HCT116 (cell line): ENCODE measurements around the gene DNASE1L3. TPM values are rescaled to one million over a fixed set of nuclear protein-coding genes. Genes with fewer than 3 reads are reported as not detected.

Source experiments
- ATAC-seq: fragments of 200-7000 bp; cut with Tn5 transposase; 2 replicates; pipeline ENCODE4 v1.9.1; 2020; ENCODE audit warnings: mild to moderate bottlenecking, moderate library complexity
- BruUV-seq: library from RNA; stranded (reverse); fragments of 400-500 nt; replicated peaks from 2 replicates; lab custom pipeline; 2021; lab: Mats Ljungman, UMichigan
- CTCF ChIA-PET: fragments of 300-600 bp; sonication (Branson Sonifier 250); formaldehyde crosslinking; loops from one replicate; lab custom pipeline; 2021; ENCODE audit warnings: antibody characterized with exemption; lab: Charles Lee
- POLR2A ChIA-PET: fragments of 300-600, 350-600 bp; sonication (Branson Sonifier 250); formaldehyde crosslinking; loops from one replicate; lab custom pipeline; 2021; ENCODE audit warnings: antibody characterized with exemption; lab: Charles Lee
- RAD21 ChIA-PET, 2 experiments: fragments of 300-600 bp; sonication (Branson Sonifier 250); formaldehyde crosslinking; loops; one replicate each; lab custom pipeline; 2023; ENCODE audit warnings: low total read pairs in 2 of 2; ENCODE audit not compliant: uncharacterized antibody in 2 of 2, unreplicated experiment in 2 of 2, low non-redundant PET in 1 of 2; lab: Charles Lee
- DNase-seq: peaks from one replicate; pipeline ENCODE4 v3.0.0-alpha.2; 2010; ENCODE audit warnings: low read depth, low spot score
- H2AFZ ChIP-seq: fragments of 200-600 bp; shearing (Covaris generic), sonication (generic); 2 replicates; pipeline ENCODE4 v1.6.1; 2017; ENCODE audit warnings: low read depth, mixed run types, mixed read lengths, antibody characterized with exemption, low read length; ENCODE audit not compliant: poor library complexity, severe bottlenecking
- H3K27ac ChIP-seq: 2 replicates; pipeline ENCODE4 v1.5.1; 2012; ENCODE audit warnings: low read depth, low read length
- H3K27me3 ChIP-seq: fragments of 200-600 bp; sonication (generic); 2 replicates; pipeline ENCODE4 v1.6.1; 2016; ENCODE audit warnings: mixed run types, low read length, mixed read lengths; ENCODE audit not compliant: insufficient read depth
- H3K36me3 ChIP-seq, 2 experiments: fragments of 200-500 bp in 1 of 2; fragments of 200-600 bp in 1 of 2; sonication (Bioruptor generic) in 1 of 2; sonication (generic) in 1 of 2; 2 replicates each; pipeline versions ENCODE4 v1.5.1 to v1.6.1; 2014 to 2016; ENCODE audit warnings: low read length in 2 of 2, inconsistent platforms in 1 of 2, mixed read lengths in 1 of 2, mixed run types in 1 of 2; ENCODE audit not compliant: insufficient read depth in 2 of 2, control insufficient read depth in 1 of 2
- H3K4me1 ChIP-seq, 2 experiments: fragments of 200-600 bp in 1 of 2; sonication (generic) in 1 of 2; 2 replicates each; pipeline versions ENCODE4 v1.5.1 to v1.6.1; 2012 to 2017; ENCODE audit warnings: low read length in 2 of 2, inconsistent platforms in 1 of 2, mild to moderate bottlenecking in 1 of 2, mixed read lengths in 1 of 2, mixed run types in 1 of 2, moderate library complexity in 1 of 2; ENCODE audit not compliant: insufficient read depth in 2 of 2, control insufficient read depth in 1 of 2
- H3K4me2 ChIP-seq: fragments of 200-600 bp; sonication (generic); 2 replicates; pipeline ENCODE4 v1.6.1; 2017; ENCODE audit warnings: mixed run types, low read length, mixed read lengths
- H3K4me3 ChIP-seq, 2 experiments: fragments of 200-600 bp in 1 of 2; sonication (generic) in 1 of 2; replicated peaks in 1 of 2; 2 replicates each; pipeline ENCODE4 v1.5.1; 2011 to 2016; ENCODE audit warnings: low read length in 2 of 2, control low read depth in 1 of 2, low read depth in 1 of 2, mild to moderate bottlenecking in 1 of 2, mixed read lengths in 1 of 2, mixed run types in 1 of 2
- H3K79me2 ChIP-seq: fragments of 200-600 bp; sonication (generic); 2 replicates; pipeline ENCODE4 v1.6.1; 2017; ENCODE audit warnings: mild to moderate bottlenecking, mixed run types, low read length, moderate library complexity, mixed read lengths; ENCODE audit not compliant: insufficient read depth
- H3K9ac ChIP-seq: fragments of 200-600 bp; sonication (generic); 2 replicates; pipeline ENCODE4 v1.6.1; 2016; ENCODE audit warnings: low read length, mixed read lengths
- H3K9me2 ChIP-seq: fragments of 200-600 bp; sonication (generic), shearing (Covaris generic); 2 replicates; pipeline ENCODE4 v1.6.1; 2017; ENCODE audit warnings: mixed run types, mild to moderate bottlenecking, moderate library complexity; ENCODE audit not compliant: insufficient read depth
- H3K9me3 ChIP-seq, 2 experiments: fragments of 200-500 bp in 1 of 2; fragments of 200-600 bp in 1 of 2; sonication (Bioruptor generic) in 1 of 2; sonication (generic) in 1 of 2; 2 replicates each; pipeline ENCODE4 v1.6.1; 2014 to 2017; ENCODE audit warnings: low read length in 2 of 2, mixed read lengths in 2 of 2, inconsistent platforms in 1 of 2, low read depth in 1 of 2, mild to moderate bottlenecking in 1 of 2, mixed run types in 1 of 2, moderate library complexity in 1 of 2; ENCODE audit not compliant: control insufficient read depth in 1 of 2, insufficient read depth in 1 of 2
- H4K20me1 ChIP-seq: fragments of 200-600 bp; sonication (generic), shearing (Covaris generic); 2 replicates; pipeline ENCODE4 v1.6.1; 2017; ENCODE audit warnings: mixed run types, mild to moderate bottlenecking, moderate library complexity; ENCODE audit not compliant: insufficient read depth
- CBX3 ChIP-seq: IDR thresholded peaks from 2 replicates; pipeline ENCODE4 v1.6.1; 2012; ENCODE audit warnings: low read depth
- CEBPB ChIP-seq: IDR thresholded peaks from 2 replicates; pipeline ENCODE4 v1.6.1; 2012; ENCODE audit warnings: low read depth
- EGR1 ChIP-seq: IDR thresholded peaks from 2 replicates; pipeline ENCODE4 v1.6.1; 2012; ENCODE audit warnings: low read depth
- ELF1 ChIP-seq: IDR thresholded peaks from 2 replicates; pipeline ENCODE4 v1.6.1; 2012; ENCODE audit warnings: low read depth, borderline replicate concordance
- EZH2phosphoT487 ChIP-seq: fragments of 200-600 bp; IDR thresholded peaks from 2 replicates; pipeline ENCODE4 v1.6.1; 2018; ENCODE audit warnings: antibody characterized with exemption, borderline replicate concordance
- FOSL1 ChIP-seq: IDR thresholded peaks from 2 replicates; pipeline ENCODE4 v1.6.1; 2012; ENCODE audit warnings: low read depth
- JUND ChIP-seq: IDR thresholded peaks from 2 replicates; pipeline ENCODE4 v1.6.1; 2012
- RAD21 ChIP-seq: IDR thresholded peaks from 2 replicates; pipeline ENCODE4 v1.6.1; 2012; ENCODE audit warnings: low read depth, mild to moderate bottlenecking
- SP1 ChIP-seq: IDR thresholded peaks from 2 replicates; pipeline ENCODE4 v1.6.1; 2012; ENCODE audit warnings: low read depth
- YY1 ChIP-seq: IDR thresholded peaks from 2 replicates; pipeline ENCODE4 v1.6.1; 2011; ENCODE audit warnings: low read length, low read depth, moderate library complexity, mild to moderate bottlenecking; ENCODE audit not compliant: insufficient replicate concordance; ENCODE audit errors: extremely low read depth
- ZFX ChIP-seq: fragments of 450-650 bp; IDR thresholded peaks from 2 replicates; pipeline ENCODE4 v1.6.1; 2017
- intact Hi-C: fragments of 100-400 bp; cut with micrococcal nuclease; formaldehyde crosslinking; loops from 2 replicates; pipeline ENCODE4 v1.10.0; 2022
- total RNA-seq: library from RNA; stranded (reverse); gene quantifications from one replicate; pipeline ENCODE4 v1.2.1, GENCODE V29; 2021; ENCODE audit not compliant: unreplicated experiment
- TF ChIP-seq, protein P1 (sequence below): IDR thresholded peaks from 2 replicates; pipeline ENCODE4 v1.6.1; 2012
- TF ChIP-seq, protein P2 (sequence below), 3 experiments: fragments of 200-600 bp in 1 of 3; sonication (generic) in 1 of 3; IDR thresholded peaks in 2 of 3; conservative IDR thresholded peaks in 1 of 3; 2 replicates each; pipeline ENCODE4 v1.5.1; 2012 to 2017; ENCODE audit warnings: low read depth in 2 of 3, low read length in 2 of 3, antibody characterized with exemption in 1 of 3, borderline replicate concordance in 1 of 3, control low read depth in 1 of 3, mild to moderate bottlenecking in 1 of 3, mixed read lengths in 1 of 3, mixed run types in 1 of 3, moderate library complexity in 1 of 3; ENCODE audit not compliant: insufficient read depth in 1 of 3
- TF ChIP-seq, protein P3 (sequence below): IDR thresholded peaks from 2 replicates; pipeline ENCODE4 v1.6.1; 2012

Gene DNASE1L3
- total RNA-seq, 1 experiment from 2014 or later: not detected

DNA sequence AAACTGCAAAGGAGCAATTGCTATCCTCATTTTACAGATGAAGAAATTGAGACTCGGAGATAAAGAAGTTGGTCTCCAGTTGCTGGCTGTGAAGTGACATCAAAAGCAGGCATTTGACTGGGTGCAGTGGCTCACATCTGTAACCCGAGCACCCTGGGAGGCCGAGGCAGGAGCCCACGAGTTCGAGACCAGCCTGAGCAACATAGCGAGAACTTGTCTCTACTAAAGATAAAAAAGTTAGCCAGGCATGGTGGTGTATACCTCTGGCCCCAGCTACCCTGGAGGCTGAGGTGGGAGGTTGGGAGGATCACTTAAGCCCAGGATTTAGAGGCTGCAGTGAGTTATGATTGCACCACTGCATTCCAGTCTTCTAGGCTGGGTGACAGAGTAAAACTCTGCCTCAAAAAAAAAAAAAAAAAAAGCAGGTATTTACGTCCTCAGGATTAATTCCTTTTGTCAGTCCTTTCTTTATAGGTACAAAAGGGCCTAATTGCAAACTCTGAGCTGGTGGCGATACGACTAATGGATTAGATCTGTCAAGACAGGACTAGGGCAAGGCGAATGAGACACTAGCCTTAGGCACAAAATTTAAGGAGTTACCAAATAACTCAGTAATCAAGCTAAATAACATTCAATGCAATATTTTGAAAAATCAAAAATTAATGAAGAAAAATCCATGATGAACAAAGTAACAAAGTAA lies 5.9 kb upstream of the DNASE1L3 start:
- Histone ChIP-seq H3K27ac (no peak overlapping the region), H3K4me3 (0 out of 4 replicates have a peak overlapping the region, but pooled peaks of 1 of the 2 experiments have one; percentile 46), H3K9me3 (no peaks in the 10 kb centered on the region), H3K4me1 (peaks cover 18 to 31% of the 10 kb centered on the region in 2 experiments)
- TF ChIP-seq EGR1: no peak
- TF ChIP-seq, all 23 proteins: peak for 0
- ATAC-seq (no peak), DNase-seq (no peak)
- Histone ChIP-seq H3K27me3 (no peaks in the 10 kb centered on the region), H3K9me2 (no peaks in the 10 kb centered on the region), H4K20me1 (no peaks in the 10 kb centered on the region), H3K79me2 (no peaks in the 10 kb centered on the region), H2AFZ (peak overlapping the region; percentile 55), H3K9ac (no peak overlapping the region), H3K36me3 (no peaks in the 10 kb centered on the region), H3K4me2 (peak overlapping the region; percentile 84)
- RAD21 ChIA-PET: interaction anchor here (0.8 to 1.3 kb wide), 2 partner anchors 83 to 90 kb away, joined by 3 read pairs; partner anchors contain the start of genes HTD2 (in 1 of the 2) and RPP14 (in 1 of the 2)
- CTCF ChIA-PET: interaction anchor here (0.7 to 3.5 kb wide), 16 partner anchors 8 to 247 kb away, joined by 3 to 28 read pairs (median 6); partner anchors contain the start of genes HTD2 and RPP14
- intact Hi-C loops: loop anchor here (1.0 kb wide), 1 partner anchor 29 kb away; no protein-coding TSS in a partner anchor
- no TSS peak for BruUV-seq
- POLR2A ChIA-PET: interaction anchor here (0.7 to 0.8 kb wide), 2 partner anchors 29 to 90 kb away, joined by 3 to 4 read pairs; partner anchors contain the start of gene HTD2

DNA sequence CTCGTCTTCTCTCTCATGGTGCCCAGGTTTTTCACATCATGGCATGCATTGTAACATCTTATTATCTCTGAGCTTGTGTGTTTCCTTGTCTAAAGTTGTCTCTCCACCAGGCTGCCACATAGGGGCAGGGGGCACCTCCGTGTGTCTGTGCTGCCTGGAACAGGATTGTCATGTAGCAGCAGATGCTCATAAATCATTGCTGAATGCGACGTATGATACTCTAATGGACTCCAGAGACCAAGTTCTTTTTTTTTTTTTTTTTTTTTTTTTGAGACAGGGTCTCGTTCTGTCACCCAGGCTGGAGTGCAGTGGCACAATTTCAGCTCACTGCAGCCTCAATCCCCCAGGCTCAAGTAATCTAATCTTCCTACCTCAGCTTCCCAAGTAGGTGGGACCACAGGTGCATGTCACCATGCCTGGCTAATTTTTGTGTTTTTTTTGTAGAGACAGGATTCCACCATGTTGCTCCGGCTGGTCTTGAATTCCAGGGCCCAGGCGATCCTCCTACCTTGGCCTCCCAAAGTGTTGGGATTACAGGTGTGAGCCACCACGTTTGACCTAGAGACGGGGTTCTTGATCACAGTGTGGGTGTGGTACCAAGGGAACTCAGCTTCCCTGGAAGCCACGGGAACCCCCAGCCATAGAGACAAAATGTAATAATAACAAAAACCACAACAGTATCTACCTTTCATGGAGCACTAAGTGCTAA lies 4.7 kb upstream of the DNASE1L3 start:
- Histone ChIP-seq H3K27ac (no peak overlapping the region), H3K4me3 (no peak overlapping the region), H3K9me3 (no peaks in the 10 kb centered on the region), H3K27me3 (no peaks in the 10 kb centered on the region), H2AFZ (no peak overlapping the region), H3K79me2 (no peaks in the 10 kb centered on the region), H3K4me2 (no peak overlapping the region), H3K9ac (no peak overlapping the region), H3K4me1 (peaks cover 18 to 29% of the 10 kb centered on the region in 2 experiments), H3K36me3 (no peaks in the 10 kb centered on the region), H3K9me2 (no peaks in the 10 kb centered on the region), H4K20me1 (no peaks in the 10 kb centered on the region)
- intact Hi-C loops: no loop called here
- POLR2A ChIA-PET: interaction anchor here (0.7 kb wide), 1 partner anchor 972 kb away, joined by 3 read pairs; no protein-coding TSS in a partner anchor
- RAD21 ChIA-PET: no interaction called here
- DNase-seq: no peak
- no peak for ATAC-seq
- CTCF ChIA-PET: interaction anchor here (2.9 kb wide), 1 partner anchor 91 kb away, joined by 20 read pairs; the partner anchor contains the start of genes HTD2 and RPP14
- TF ChIP-seq FOSL1: no peak
- TF ChIP-seq YY1: no peak
- no peak for TF ChIP-seq SP1
- no peak for TF ChIP-seq ZFX
- TF ChIP-seq RAD21: no peak
- TF ChIP-seq ELF1: no peak
- TF ChIP-seq, protein P1, sequence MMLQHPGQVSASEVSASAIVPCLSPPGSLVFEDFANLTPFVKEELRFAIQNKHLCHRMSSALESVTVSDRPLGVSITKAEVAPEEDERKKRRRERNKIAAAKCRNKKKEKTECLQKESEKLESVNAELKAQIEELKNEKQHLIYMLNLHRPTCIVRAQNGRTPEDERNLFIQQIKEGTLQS: no peak
- TF ChIP-seq, protein P2, sequence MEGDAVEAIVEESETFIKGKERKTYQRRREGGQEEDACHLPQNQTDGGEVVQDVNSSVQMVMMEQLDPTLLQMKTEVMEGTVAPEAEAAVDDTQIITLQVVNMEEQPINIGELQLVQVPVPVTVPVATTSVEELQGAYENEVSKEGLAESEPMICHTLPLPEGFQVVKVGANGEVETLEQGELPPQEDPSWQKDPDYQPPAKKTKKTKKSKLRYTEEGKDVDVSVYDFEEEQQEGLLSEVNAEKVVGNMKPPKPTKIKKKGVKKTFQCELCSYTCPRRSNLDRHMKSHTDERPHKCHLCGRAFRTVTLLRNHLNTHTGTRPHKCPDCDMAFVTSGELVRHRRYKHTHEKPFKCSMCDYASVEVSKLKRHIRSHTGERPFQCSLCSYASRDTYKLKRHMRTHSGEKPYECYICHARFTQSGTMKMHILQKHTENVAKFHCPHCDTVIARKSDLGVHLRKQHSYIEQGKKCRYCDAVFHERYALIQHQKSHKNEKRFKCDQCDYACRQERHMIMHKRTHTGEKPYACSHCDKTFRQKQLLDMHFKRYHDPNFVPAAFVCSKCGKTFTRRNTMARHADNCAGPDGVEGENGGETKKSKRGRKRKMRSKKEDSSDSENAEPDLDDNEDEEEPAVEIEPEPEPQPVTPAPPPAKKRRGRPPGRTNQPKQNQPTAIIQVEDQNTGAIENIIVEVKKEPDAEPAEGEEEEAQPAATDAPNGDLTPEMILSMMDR (IDR thresholded peaks at IDR 0.05 in 2 of 3, conservative IDR thresholded peaks at IDR 0.05 in 1 of 3; ENCODE audit: borderline replicate concordance in 1 of 3, insufficient read depth in 1 of 3, low read depth in 2 of 3, low read length in 2 of 3): no peak
- no peak for TF ChIP-seq EZH2phosphoT487
- no peak for TF ChIP-seq CBX3
- TF ChIP-seq JUND: no peak
- no peak for TF ChIP-seq CEBPB
- TF ChIP-seq, protein P3, sequence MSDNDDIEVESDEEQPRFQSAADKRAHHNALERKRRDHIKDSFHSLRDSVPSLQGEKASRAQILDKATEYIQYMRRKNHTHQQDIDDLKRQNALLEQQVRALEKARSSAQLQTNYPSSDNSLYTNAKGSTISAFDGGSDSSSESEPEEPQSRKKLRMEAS: no peak
- no TSS peak for BruUV-seq
